GM12864 (cell line): Measurements from ENCODE around the gene ABLIM2.

Experiments
- DNase-seq: peaks from one replicate; pipeline ENCODE4 v3.0.0-alpha.2; 2011; ENCODE audit warnings: low read depth
- H3K4me3 ChIP-seq: 2 replicates; pipeline ENCODE4 v1.5.1; 2011; ENCODE audit warnings: mild to moderate bottlenecking, low read depth, low read length, control low read depth
- CTCF ChIP-seq: IDR thresholded peaks from 2 replicates; pipeline ENCODE4 v1.5.1; 2011; ENCODE audit warnings: low read depth, mild to moderate bottlenecking, moderate library complexity, low read length, control low read depth, inconsistent platforms; ENCODE audit errors: missing control alignments

Gene ABLIM2

DNA sequence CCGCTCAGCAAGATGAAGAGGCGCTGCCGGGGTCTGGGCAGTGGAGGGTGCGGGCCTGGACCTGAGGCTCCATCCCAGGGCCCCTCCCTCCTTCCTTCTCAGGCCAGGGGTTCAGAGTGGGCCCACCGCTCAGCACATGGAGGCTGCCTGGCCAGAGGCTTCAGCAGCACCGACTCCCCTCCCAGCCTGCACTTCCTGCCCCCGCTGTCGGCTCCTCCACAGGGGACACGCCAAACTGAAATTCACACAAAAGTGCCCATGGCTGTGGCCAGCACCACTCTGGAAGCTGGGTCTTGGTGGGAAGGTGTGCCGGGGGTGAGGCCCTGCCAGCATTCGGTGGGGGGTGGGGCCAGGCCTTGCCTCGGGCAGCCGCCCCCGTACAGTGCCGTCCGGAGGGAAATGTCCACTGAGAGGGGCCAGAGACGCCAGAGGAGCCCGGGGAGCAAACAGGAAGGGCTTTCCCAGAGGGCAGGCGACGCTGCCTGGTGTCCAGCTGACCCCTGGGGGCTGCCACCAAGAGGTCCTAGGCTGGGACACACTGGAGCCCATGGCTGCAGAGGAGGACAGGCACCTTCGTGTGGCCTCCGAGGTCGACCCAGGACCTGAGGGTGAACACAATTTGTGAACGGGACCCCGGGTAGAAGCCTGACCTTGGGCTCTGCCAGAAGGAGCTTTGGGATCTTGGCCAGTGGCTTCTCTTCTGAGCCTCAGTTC, 134.4 kb downstream of the ABLIM2 start:
- DNase-seq, result no peak
- no peak overlapping the region for H3K4me3 ChIP-seq
- no peak for TF ChIP-seq CTCF

- TF ChIP-seq CTCF, result no peak
- H3K4me3 ChIP-seq, result no peak overlapping the region
- no peak for DNase-seq
Measured at GRCh38 chr4:8023696-8024033, 134.9 kb downstream of the ABLIM2 start.

DNA sequence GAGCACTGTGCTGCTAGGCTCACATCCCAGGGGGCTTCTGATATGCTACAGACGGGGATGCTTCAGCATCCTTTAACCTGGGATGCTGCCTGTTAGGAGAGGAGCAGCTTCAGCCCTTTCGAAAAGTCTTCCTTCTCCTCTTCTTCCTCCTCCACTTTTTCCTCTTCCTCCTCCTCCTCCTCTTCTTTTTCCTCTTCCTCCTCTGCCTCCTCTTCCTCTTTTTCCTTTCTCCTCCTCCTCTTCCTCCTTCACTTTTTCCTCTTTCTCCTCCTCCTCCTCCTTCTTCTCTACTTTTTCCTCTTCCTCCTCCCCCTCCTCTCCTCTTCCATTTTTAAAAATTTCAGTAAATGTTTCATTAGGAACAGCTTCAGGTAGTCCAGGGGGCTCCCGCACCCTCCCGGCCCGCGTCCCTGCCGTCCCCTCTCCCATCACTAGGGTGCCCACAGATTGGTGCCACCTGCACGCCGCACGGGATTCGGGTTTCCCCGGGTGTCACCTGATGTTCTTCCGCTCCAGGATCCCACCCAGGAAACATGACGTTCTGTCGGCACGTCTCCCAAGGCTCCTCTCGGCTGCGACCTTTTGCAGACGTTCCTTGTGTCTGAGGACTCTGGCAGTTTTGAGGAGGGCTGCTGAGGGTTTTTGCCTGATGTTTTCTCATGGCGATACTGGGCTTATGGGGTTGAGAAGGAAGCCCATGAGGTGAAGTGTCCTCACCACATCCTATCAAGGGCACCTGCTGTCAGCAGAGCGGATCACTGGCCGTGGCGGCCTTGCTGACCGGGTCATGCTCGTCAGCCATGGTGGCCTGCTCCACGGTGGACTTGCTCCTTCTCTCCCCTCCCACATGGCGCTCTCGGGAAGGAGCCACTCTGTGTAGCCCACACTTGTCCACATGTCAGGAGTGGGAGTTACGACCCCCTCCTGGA, 135.6 kb downstream of the ABLIM2 start:
- no peak for TF ChIP-seq CTCF
- DNase-seq, result no peak
- no peak overlapping the region for H3K4me3 ChIP-seq

DNA sequence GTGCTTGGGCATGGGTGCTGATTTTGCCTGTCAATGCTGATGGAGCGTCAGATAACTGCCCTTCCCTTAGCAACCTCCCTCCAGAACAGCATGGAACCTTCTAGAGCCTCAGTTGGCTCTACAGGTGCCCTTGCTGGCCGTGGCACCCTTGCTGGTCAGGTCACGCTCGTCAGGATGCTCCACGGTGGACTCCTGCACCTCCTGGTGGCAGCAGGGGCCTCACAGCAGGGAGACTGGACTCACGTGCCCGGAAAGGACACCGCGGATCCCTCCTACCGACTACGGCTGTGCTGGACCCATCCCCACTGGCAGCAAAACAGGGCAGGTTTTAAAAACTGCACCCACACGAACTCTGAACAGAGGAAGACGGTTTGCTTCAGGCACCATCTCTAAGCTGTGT, 136.8 kb downstream of the ABLIM2 start:
- no peak overlapping the region for H3K4me3 ChIP-seq
- no peak for TF ChIP-seq CTCF
- no peak for DNase-seq

DNA sequence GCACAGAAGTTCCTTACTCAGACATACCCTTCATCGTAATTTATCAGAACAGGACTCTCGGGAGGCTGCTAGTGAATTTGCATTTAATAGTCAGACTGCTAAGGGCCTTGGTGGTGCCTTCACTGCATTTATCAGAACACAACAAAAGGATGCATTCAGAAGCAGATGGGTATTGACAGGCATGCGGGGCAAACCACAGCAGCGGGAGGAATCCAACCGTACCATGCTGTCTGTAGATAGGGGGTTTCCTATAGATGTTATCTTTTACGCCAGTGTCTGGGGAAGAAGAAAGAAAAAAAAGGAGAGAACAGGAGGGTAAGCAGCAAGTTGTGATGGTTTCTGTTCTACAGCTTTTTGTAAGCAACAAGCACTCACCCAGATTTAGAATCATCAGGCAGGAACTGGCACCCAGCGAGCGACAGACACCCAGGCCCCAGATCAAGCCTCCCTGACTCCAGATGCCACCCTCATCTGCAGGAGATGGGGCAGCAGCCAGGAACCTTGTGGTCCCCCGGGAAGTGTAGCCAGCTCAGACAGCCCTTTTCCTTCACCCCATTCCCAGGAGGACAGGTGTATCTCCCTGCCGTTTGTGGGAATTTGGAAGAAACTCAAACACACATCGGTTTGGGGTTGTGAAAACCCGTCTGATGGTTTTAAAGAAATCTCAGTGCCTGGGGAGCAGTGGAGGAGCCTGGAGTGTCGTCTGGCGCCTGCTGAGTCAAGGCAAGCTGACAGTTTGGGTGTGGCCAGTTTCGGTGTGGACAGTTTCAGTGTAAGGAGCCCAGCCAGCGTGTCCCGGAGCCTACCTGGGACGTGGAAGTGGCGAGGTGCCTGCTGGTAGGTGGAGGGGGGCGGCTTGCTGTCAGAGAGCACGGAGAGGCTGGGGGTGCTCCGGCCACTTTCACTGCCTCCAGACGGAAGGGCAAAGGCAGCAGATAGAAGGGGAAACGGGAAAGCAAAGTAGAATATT, 138.9 kb downstream of the ABLIM2 start:
- TF ChIP-seq CTCF, result no peak
- H3K4me3 ChIP-seq, result no peak overlapping the region
- no peak for DNase-seq

- H3K4me3 ChIP-seq, result no peak overlapping the region
- DNase-seq, result no peak
- no peak for TF ChIP-seq CTCF
Measured at GRCh38 chr4:8016527-8016926, 142.1 kb downstream of the ABLIM2 start.
